DOHH2 (cell line): ENCODE data around the gene MBD3.

Experiments used
- H3F3A ChIP-seq: fragments of 200-600 bp; sonication (generic), shearing (Covaris generic); 2 replicates; pipeline ENCODE4 v1.6.0; 2016; ENCODE audit warnings: antibody characterized with exemption, mild to moderate bottlenecking; ENCODE audit not compliant: control insufficient read depth, insufficient read depth
- H3K27ac ChIP-seq: fragments of 200-600 bp; sonication (generic); 2 replicates; pipeline ENCODE4 v1.5.1; 2014; ENCODE audit warnings: low read depth, mild to moderate bottlenecking, low read length, moderate library complexity
- H3K27me3 ChIP-seq: fragments of 200-600 bp; sonication (generic); 2 replicates; pipeline ENCODE4 v1.6.1; 2014; ENCODE audit warnings: mild to moderate bottlenecking, low read length, mixed read lengths; ENCODE audit not compliant: control insufficient read depth
- H3K36me3 ChIP-seq: fragments of 200-600 bp; sonication (generic); 2 replicates; pipeline ENCODE4 v1.6.1; 2014; ENCODE audit warnings: mild to moderate bottlenecking, low read length, moderate library complexity, mixed read lengths; ENCODE audit not compliant: control insufficient read depth
- H3K4me1 ChIP-seq: fragments of 200-600 bp; sonication (generic); 2 replicates; pipeline ENCODE4 v1.6.1; 2014; ENCODE audit warnings: mild to moderate bottlenecking, low read length, mixed read lengths; ENCODE audit not compliant: control insufficient read depth
- H3K4me2 ChIP-seq: fragments of 200-600 bp; sonication (generic); 2 replicates; pipeline ENCODE4 v1.6.0; 2014; ENCODE audit warnings: mild to moderate bottlenecking, low read length, moderate library complexity
- H3K4me3 ChIP-seq: fragments of 200-600 bp; sonication (generic); 2 replicates; pipeline ENCODE4 v1.5.1; 2014; ENCODE audit warnings: mild to moderate bottlenecking, low read length, mixed read lengths
- H3K79me2 ChIP-seq: fragments of 200-600 bp; sonication (generic); 2 replicates; pipeline ENCODE4 v1.6.1; 2014; ENCODE audit warnings: mild to moderate bottlenecking, low read length, mixed read lengths; ENCODE audit not compliant: control insufficient read depth
- H3K9me2 ChIP-seq: fragments of 200-600 bp; sonication (generic); replicated peaks from 2 replicates; pipeline ENCODE4 v1.6.1; 2014; ENCODE audit warnings: mild to moderate bottlenecking, low read length, mixed read lengths; ENCODE audit not compliant: control insufficient read depth
- H3K9me3 ChIP-seq: fragments of 200-600 bp; sonication (generic); 2 replicates; pipeline ENCODE4 v1.6.1; 2014; ENCODE audit warnings: antibody characterized with exemption, low read length, mixed read lengths; ENCODE audit not compliant: control insufficient read depth, insufficient read depth
- H4K20me1 ChIP-seq: fragments of 200-600 bp; sonication (generic); 2 replicates; pipeline ENCODE4 v1.6.0; 2014; ENCODE audit warnings: low read depth, mild to moderate bottlenecking, antibody characterized with exemption, low read length, moderate library complexity; ENCODE audit not compliant: control insufficient read depth, insufficient read depth
- CTCF ChIP-seq: fragments of 200-600 bp; sonication (generic); IDR thresholded peaks from one replicate; pipeline ENCODE4 v1.5.1; 2014; ENCODE audit warnings: antibody characterized with exemption, mild to moderate bottlenecking, low read depth, low read length; ENCODE audit not compliant: poor library complexity, severe bottlenecking
- EZH2phosphoT487 ChIP-seq: fragments of 200-600 bp; sonication (generic); IDR thresholded peaks from 2 replicates; pipeline ENCODE4 v1.6.1; 2017; ENCODE audit warnings: borderline replicate concordance, mild to moderate bottlenecking, antibody characterized with exemption, low read length, moderate library complexity, mixed read lengths

The MBD3 gene

GRCh38 chr19:1534972-1535371 is 57.7 kb downstream of the MBD3 start:
- Histone ChIP-seq H3K4me1 (no peaks in the 10 kb centered on the region), H3K27ac (no peak overlapping the region), H3K27me3 (no peaks in the 10 kb centered on the region), H3K4me3 (no peak overlapping the region), H3K9me2 (no peaks in the 10 kb centered on the region), H4K20me1 (no peaks in the 10 kb centered on the region), H3K79me2 (no peaks in the 10 kb centered on the region), H3F3A (no peaks in the 10 kb centered on the region), H3K4me2 (no peak overlapping the region), H3K36me3 (no peaks in the 10 kb centered on the region), H3K9me3 (no peaks in the 10 kb centered on the region)
- TF ChIP-seq EZH2phosphoT487 (no peak), CTCF (no peak)

GRCh38 chr19:1533510-1534150 is 59.0 kb downstream of the MBD3 start:
- Histone ChIP-seq H3K4me3 (no peak overlapping the region), H4K20me1 (no peaks in the 10 kb centered on the region), H3K79me2 (no peaks in the 10 kb centered on the region), H3K36me3 (no peaks in the 10 kb centered on the region), H3K4me1 (no peaks in the 10 kb centered on the region), H3K27ac (no peak overlapping the region), H3K4me2 (no peak overlapping the region), H3F3A (no peaks in the 10 kb centered on the region), H3K9me2 (no peaks in the 10 kb centered on the region), H3K27me3 (no peaks in the 10 kb centered on the region), H3K9me3 (no peaks in the 10 kb centered on the region)
- no peak for TF ChIP-seq CTCF
- TF ChIP-seq EZH2phosphoT487: no peak

GRCh38 chr19:1532003-1532402 is 60.7 kb downstream of the MBD3 start:
- Histone ChIP-seq H3K9me2 (no peaks in the 10 kb centered on the region), H3K9me3 (no peaks in the 10 kb centered on the region), H3K4me3 (no peak overlapping the region), H3K27me3 (no peaks in the 10 kb centered on the region), H3K79me2 (no peaks in the 10 kb centered on the region), H3K36me3 (no peaks in the 10 kb centered on the region), H4K20me1 (no peaks in the 10 kb centered on the region), H3K4me2 (no peak overlapping the region), H3F3A (no peaks in the 10 kb centered on the region), H3K4me1 (no peaks in the 10 kb centered on the region), H3K27ac (no peak overlapping the region)
- TF ChIP-seq CTCF (no peak), EZH2phosphoT487 (no peak)
